Mucosa of descending colon (tissue), 3 donors: Measurements from ENCODE around the gene ABTB2. TPM values are rescaled to one million over a fixed set of nuclear protein-coding genes. Genes with fewer than 3 reads are reported as not detected.

ENCODE experiments used
- ATAC-seq: fragments of 200-7000 bp; cut with Tn5 transposase; one replicate; pipeline ENCODE4 v1.9.1; 2020; ENCODE audit warnings: mild to moderate bottlenecking, moderate library complexity
- DNase-seq, 3 donors: peaks; one replicate each; pipeline ENCODE4 v3.0.0-alpha.2; 2020
- H3K36me3 ChIP-seq: fragments of 200-600 bp; one replicate; pipeline ENCODE4 v1.8.0; 2021; ENCODE audit warnings: low read depth, mild to moderate bottlenecking
- H3K4me1 ChIP-seq: fragments of 200-600 bp; one replicate; pipeline ENCODE4 v1.8.0; 2021; ENCODE audit warnings: low read depth, mild to moderate bottlenecking
- H3K4me3 ChIP-seq: fragments of 200-600 bp; one replicate; pipeline ENCODE4 v1.8.0; 2021; ENCODE audit warnings: mild to moderate bottlenecking
- H3K9me3 ChIP-seq: fragments of 200-600 bp; one replicate; pipeline ENCODE4 v1.8.0; 2021; ENCODE audit warnings: mild to moderate bottlenecking
- CTCF ChIP-seq: fragments of 200-600 bp; IDR thresholded peaks from one replicate; pipeline ENCODE4 v1.8.0; 2022; ENCODE audit warnings: antibody characterized with exemption, mild to moderate bottlenecking
- intact Hi-C, 2 donors: fragments of 100-400 bp; cut with DNase I in 1 of 2; cut with micrococcal nuclease in 1 of 2; formaldehyde crosslinking; loops; one replicate each; pipeline versions ENCODE4 v1.11.0 to v1.11.1; 2022; cut with DNase I, micrococcal nuclease
- total RNA-seq, 3 donors: library from RNA; stranded (reverse); fragmentation: NEBNext Ultra II Directional in 2 of 3; extraction: Animal tissue kit (Norgen Biotek cat#: 25700) in 2 of 3; gene quantifications; one replicate each; pipeline versions ENCODE4 v1.2.1 to v1.2.4, GENCODE V29; 2021 to 2023
- donor health status: DM: no; HTN: no; CAD: no; lungs with moderate emphysema.
- donor health status: DM: no; HTN: no; CAD: no.
- donor health status: DM: no; HTN: yes; CAD: no.

The ABTB2 gene
- total RNA-seq, 3 donors from 2014 or later, result 12.8 to 16.8 (median 14.3) TPM

- H3K36me3 ChIP-seq, result no peaks in the 10 kb centered on the region
- ATAC-seq (no peak), DNase-seq (no peak)
- H3K4me1 ChIP-seq, result peaks cover 17% of the 10 kb centered on the region
- no peak for TF ChIP-seq CTCF
- intact Hi-C loops, result no loop called here
- H3K9me3 ChIP-seq, result no peaks in the 10 kb centered on the region
- no peak overlapping the region for H3K4me3 ChIP-seq
Measured at GRCh38 chr11:34235189-34235588, 122.6 kb downstream of the ABTB2 start.

DNA sequence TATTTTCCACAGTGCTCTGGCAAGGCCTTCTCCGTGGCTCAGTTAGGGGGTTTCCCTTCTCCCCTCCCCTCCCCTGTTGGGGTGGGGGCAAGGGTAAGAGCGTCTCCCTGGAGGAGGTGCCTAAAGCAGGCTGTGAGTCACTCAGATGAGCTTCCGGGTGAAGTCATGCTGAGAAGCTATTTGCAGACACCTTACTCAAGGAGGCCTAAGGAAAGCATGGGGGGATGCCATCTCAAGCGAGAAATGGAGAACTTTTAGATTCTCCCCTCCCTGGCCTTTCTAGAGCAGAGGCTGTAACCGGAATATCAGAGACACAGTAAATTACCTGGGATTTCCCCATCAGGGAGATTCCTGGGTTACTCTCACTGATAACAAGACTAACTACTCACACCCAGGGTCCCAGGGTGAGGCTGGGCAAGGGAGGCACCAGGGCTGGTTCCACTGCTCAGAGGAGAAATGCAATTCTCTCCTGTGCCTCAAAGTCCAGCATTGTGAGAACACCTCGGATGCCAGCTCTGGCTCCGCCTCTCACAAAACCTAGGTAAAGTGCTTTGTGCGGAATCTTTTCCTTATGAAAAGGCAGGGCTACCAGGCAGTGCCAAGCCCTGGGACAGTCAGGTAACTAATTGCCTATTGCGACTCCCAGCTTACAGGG, 123.6 kb downstream of the ABTB2 start:
- intact Hi-C loops, result no loop called here
- Histone ChIP-seq H3K9me3 (no peaks in the 10 kb centered on the region), H3K36me3 (no peaks in the 10 kb centered on the region), H3K4me1 (peaks cover 17% of the 10 kb centered on the region), H3K4me3 (no peak overlapping the region)
- TF ChIP-seq CTCF, result no peak
- DNase-seq (peak; percentile 78 to 80 (median 79)), ATAC-seq (peak; percentile 95)

- ATAC-seq, result no peak
- peaks cover 17% of the 10 kb centered on the region for H3K4me1 ChIP-seq
- no peak for DNase-seq
- intact Hi-C loops, result no loop called here
- H3K36me3 ChIP-seq, result no peaks in the 10 kb centered on the region
- no peak overlapping the region for H3K4me3 ChIP-seq
- H3K9me3 ChIP-seq, result no peaks in the 10 kb centered on the region
- TF ChIP-seq CTCF, result no peak
Measured at GRCh38 chr11:34233215-34233614, 124.6 kb downstream of the ABTB2 start.

DNA sequence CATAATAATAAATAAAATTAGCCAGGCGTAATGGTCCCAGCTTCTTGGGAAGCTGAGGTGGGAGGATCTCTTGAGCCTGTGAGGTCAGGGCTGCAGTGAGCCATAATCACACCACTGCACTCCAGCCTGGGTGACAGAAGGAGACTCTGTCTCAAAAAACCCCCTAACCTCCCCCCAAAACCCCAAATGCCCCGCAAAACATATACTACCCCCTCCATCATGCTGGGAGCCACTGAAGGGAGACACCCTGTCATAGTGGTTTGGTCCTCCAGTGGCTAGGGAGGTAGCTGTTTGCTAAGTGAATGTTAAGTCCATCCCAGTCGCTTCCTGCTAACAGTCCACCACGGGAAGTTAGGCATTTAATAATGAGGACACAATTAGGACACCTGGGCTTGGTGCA, 125.0 kb downstream of the ABTB2 start:
- DNase-seq, result no peak
- intact Hi-C loops, result no loop called here
- peaks cover 17% of the 10 kb centered on the region for H3K4me1 ChIP-seq
- no peaks in the 10 kb centered on the region for H3K36me3 ChIP-seq
- no peak overlapping the region for H3K4me3 ChIP-seq
- TF ChIP-seq CTCF, result no peak
- no peaks in the 10 kb centered on the region for H3K9me3 ChIP-seq
- no peak for ATAC-seq

DNA sequence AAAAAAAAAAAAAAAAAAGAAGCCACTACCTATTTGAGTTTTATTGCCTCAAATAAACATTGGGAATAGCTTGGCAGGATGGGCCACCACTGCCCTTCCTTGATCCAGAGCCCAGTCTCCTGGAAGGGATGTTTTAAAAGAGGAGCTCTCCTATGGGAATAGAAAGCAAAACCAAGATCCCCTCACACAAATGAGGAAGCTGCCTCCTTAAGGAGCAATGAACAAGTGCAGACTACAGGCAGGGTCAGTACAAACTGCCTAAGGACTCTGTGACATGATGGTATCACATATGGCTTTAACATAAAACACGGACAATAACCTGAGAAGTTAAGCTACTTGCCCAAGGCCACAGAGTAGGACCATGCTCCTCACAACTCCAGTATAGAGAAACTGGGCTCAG, 131.6 kb downstream of the ABTB2 start:
- Histone ChIP-seq H3K4me3 (no peak overlapping the region), H3K9me3 (no peaks in the 10 kb centered on the region), H3K4me1 (peaks cover 19% of the 10 kb centered on the region), H3K36me3 (no peaks in the 10 kb centered on the region)
- DNase-seq, result peak in 2 of 3 donors; percentile 39 to 41
- peak; percentile 83 for ATAC-seq
- TF ChIP-seq CTCF, result no peak
- intact Hi-C loops, result no loop called here

DNA sequence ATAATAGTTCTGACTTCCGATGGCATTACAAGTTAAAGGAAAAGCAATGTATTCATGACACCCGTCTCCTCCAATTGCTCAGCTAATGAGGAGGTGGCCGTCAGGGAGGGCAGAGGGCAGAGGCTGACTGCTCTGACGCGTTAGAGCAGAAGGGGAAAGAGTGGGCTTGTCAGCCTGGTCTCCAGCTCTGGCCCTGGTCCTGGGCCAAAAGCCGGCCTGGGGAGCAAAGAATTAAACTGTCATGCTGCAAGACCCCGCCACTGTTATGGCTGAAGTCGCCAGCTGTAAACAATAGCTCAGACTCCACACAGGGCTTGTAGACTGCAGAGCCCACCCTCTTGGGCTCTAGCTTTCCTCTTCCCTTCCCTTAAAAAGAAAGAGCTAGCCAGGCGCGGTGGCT, 132.7 kb downstream of the ABTB2 start:
- Histone ChIP-seq H3K4me3 (no peak overlapping the region), H3K9me3 (no peaks in the 10 kb centered on the region), H3K4me1 (peaks cover 19% of the 10 kb centered on the region), H3K36me3 (no peaks in the 10 kb centered on the region)
- DNase-seq, result no peak
- no peak for TF ChIP-seq CTCF
- intact Hi-C loops, result no loop called here
- ATAC-seq, result no peak
